Measurements from ENCODE around the gene ZNF438.
A peak's percentile ranks its signal among the peaks of the same experiment; 100 is the strongest.
"Not testable (repeated sequence)": the region's sequence is repeated elsewhere in the genome, so short reads cannot be mapped to it uniquely, and the experiment has no call there.

Gene ZNF438

GRCh38 chr10:31031558-31032257 lies at the start of gene ZNF438:
Gene ZNF438, minus strand, starts transcription at chr10:31031865. Its CDS starts 154,831 bp downstream, at chr10:30877034.
- peak; percentile 98 for DNase-seq

GRCh38 chr10:31076610-31076988 lies 44.9 kb upstream of the ZNF438 start:
- DNase-seq = no peak

DNA sequence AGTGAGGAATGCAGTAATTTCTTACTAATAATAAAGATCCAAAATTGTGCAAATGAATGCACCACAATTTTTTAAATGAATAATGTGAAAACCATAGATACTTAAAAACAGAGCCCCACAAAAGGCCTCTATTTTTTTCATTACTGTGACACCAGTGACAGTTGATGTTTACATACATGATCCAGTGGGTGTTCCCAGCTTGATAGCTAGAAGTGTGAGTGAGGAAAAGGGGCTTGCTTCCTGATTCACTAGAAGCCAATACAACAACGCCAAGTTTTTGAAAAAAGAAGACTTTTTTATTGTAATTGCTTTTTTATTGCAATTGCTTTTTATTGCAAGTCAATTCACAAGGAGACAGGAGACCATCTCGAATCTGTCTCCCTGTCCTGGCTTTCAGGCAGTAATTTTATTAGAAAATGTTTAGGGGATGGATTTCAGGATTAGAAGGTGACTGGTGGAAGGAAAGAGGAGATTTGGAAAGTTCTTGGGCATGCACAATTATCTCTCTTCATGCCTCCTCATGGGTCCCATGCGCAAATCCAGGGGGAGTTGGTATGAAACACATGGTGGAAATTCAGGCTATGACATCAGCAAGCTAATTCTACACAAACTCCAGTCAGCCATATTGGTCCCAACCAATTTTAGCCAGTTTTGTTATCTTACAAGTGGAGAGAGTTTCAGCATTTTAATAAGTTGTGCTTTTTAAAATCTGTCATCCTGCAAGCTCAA lies 44.4 kb upstream of the ZNF438 start:
- DNase-seq = no peak

DNA sequence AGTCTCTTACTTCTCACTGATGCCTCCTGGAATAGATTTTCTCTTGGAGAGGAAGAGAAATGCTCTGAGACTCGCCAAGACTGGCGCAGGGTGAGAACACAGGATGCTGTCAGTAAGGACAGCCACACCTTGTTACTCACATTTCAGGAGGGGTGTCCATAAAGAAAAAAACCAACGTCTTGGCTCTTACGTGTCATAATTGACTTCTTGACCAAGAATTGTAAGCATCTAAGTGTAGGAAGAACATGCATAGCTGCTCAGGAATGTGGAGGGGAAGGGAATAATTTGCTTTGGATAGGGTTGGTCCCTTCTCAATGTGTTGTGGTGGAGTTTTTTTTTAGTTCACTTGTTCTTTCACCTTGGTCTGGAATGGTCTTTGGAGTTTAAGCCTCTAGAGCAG lies 43.8 kb upstream of the ZNF438 start:
- no peak for DNase-seq

DNA sequence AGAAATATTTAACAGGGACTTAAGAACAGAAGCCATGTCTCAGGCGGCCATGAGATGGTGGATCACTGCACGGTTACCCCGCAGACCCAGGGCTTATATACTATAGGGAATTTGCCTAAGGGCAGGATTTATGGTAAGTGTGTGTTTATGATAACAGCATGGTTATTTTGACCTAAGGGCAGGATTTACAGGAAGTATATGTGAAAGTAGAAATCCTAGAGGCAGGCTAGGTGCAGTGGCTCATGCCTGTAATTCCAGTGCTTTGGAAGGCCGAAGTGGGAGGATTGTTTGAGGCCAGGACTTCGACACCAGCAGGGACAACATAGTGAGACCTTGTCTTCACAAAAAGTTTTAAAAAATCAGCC lies 43.0 kb upstream of the ZNF438 start:
- DNase-seq = no peak

DNA sequence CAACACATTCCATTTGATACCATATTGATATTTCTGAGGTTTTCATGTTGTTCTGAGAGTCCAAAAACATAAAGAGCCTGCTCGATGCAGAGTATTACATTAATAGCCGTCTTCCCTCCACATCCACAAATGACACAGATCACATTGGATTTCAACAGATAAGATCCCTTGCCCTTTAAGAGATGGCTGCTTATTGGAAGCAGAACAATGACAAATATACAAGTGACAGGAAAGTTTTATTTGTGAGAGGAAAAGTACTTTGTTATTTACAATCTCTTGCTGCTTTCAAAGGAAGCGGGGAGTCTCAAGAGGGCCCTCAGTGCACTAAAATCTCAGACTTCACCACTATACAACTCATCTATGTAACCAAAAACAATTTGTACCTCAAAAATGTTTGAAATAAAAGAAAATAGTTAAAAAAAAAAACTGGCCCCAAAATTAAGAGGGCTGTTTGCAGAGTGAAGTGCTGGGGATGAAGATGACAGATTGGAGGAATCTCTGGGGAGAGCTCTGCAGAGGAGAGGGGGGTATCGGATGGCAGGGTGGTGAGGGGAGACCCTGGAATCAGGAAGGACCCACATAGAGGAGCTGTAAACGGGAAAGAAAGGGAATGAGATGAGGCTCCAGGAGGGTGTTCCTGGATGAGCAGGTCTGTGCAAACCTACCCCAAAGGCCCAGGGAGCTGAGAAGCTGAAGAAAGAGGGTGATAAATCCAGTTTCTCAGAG lies 42.5 kb upstream of the ZNF438 start:
- DNase-seq = no peak

DNA sequence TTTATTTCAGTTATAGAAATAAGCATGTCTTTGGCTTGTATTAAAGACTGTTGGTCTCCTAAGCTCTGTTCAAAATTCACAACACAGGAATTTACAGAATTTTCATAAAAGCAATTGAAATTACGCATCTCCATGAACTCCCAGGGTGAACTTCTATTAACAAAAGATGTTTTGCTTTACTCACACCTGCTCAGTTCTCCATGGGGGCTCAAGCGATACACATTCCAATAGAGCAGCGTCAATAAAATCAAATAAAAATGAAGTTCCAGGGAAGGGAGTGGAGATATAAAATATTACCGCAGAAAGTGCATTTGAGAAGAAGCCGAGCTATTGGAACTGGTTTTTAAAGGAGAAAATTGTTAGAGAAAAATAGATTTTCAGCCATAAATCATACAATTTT lies 41.5 kb upstream of the ZNF438 start:
- DNase-seq = no peak

DNA sequence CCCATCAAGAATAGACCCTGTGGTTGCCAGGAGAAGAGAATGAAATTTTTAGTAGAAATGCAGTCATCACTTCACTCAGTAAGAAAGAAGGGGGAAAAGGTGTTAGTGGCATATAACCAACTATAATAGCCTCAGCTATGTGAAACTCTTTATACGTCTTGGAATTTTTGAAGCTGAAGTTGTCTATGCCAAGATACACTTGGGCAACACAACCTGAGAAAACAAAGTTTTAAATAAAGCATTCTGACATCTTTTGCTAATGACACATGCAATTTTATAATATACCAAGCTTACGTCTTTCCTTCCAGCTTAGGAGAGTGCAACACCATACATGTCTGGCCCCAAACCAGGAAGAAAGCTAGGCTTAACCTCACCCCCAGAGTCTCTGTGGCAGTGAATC lies 40.8 kb upstream of the ZNF438 start:
- DNase-seq = no peak

- no peak for DNase-seq
Observed at GRCh38 chr10:31071232-31072005, 39.8 kb upstream of the ZNF438 start.

GRCh38 chr10:31070691-31071090 lies 39.0 kb upstream of the ZNF438 start:
- no peak for DNase-seq

DNA sequence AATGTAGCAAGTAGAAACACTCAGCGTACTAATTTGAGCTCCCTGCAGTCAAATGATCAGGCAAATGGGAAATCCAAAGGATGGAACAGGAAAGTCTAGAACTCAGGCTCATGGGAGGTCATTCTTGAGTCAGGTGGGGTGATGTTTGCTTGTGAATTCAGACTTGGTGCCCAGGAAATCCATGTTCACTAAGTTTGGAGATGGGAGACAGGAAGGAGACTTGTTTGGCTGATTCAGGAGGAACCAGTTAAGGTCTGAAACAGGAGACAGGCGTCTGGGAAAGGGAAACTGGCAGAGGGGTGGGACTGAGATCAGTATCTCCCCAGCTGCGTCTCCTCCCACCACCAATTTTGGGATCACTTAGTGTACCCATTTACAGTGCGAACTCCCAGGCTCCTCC lies 38.4 kb upstream of the ZNF438 start:
- DNase-seq = no peak

DNA sequence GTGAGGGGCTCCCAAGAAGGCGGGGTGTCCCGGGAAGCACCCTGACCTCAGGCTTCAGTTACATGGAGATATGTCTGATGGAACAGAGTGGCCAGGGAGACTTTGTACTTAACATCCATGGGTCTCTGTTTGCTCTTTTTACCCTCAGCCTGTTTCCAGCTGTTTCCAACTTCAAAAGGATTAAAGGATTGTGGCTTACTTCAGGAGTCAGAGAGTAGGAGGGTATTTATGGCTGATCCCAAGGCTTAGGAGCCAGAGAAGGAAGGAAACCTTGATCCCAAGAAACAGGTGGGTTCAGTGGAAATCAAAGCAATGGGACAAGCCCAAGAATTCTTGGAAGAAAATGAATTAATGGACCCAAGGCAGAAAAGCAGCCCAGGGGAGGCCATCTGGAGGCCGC lies 37.7 kb upstream of the ZNF438 start:
- DNase-seq = no peak

GRCh38 chr10:31064348-31064747 lies 32.7 kb upstream of the ZNF438 start:
- DNase-seq = peak; percentile 66

DNA sequence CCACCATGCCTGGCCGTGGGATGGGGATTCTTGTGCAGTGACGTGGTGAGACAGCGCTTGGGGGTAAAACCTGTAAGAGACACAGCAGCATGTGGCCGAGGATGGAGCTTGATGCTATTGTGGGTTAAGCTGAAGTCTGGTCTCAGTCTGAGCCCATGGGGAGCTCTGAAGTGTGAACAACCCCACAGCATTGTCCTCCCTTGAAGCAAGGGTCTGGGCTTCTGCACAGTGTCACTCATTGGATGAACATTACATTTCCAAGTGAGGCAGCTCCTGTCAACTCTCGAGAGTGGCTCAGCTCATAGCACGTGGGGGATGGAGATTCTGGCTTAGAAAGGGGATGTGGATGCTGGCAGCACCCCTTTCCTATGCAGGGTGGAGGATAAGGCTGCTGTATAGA lies 32.2 kb upstream of the ZNF438 start:
- no peak for DNase-seq

DNA sequence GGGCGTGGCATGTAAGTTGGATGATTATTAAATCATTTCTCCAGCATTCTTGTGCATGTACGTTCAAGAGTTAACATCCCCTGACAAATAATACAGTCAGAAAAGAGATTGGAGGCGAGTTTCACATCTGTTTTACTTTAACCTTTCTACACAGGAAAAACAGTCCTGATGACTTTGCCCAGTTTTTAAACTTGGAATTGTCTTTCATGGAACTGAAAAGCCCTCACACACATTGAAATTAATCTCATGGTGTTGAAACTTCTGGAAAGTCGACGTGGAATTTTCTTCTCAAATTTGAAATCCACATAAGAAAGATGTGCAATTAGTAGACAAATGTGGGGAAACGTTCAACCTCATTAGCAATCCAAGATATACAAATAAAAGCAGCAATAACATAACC lies 31.2 kb upstream of the ZNF438 start:
- DNase-seq = no peak

DNA sequence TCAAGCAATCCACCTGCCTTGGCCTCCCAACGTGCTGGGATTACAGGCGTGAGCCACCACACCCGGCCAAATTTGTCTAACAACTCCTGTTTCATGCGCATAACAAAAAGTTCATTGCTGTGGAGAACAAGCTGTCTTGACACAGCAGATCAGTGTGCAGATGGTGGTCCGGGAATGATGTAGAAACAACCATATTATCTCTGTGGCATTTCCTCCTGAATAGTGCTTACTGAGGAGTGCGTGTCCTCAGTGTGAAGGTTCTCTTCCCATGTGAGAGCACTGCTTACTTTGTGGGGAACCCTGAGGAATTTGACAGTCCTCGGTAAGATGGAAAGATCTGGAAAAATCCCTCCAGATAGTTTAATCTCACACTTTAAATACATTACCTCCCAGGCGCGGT lies 30.3 kb upstream of the ZNF438 start:
- DNase-seq = no peak

GRCh38 chr10:31058795-31059703 lies 27.4 kb upstream of the ZNF438 start:
- DNase-seq = no peak

DNA sequence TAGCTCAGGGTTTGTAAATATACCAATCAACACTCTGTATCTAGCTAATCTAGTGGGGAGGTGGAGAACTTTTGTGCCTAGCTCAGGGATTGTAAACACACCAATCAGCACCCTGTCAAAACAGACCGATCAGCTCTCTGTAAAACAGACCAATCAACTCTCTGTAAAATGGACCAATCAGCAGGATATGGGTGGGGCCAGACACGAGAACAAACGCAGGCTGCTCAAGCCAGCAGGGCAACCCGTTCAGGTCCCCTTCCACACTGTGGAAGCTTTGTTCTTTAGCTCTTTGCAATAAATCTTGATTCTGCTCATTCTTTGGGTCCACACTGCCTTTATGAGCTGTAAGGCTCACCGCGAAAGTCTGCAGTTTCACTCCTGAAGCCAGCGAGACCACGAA lies 25.0 kb upstream of the ZNF438 start:
- not testable (repeated sequence) for DNase-seq

DNA sequence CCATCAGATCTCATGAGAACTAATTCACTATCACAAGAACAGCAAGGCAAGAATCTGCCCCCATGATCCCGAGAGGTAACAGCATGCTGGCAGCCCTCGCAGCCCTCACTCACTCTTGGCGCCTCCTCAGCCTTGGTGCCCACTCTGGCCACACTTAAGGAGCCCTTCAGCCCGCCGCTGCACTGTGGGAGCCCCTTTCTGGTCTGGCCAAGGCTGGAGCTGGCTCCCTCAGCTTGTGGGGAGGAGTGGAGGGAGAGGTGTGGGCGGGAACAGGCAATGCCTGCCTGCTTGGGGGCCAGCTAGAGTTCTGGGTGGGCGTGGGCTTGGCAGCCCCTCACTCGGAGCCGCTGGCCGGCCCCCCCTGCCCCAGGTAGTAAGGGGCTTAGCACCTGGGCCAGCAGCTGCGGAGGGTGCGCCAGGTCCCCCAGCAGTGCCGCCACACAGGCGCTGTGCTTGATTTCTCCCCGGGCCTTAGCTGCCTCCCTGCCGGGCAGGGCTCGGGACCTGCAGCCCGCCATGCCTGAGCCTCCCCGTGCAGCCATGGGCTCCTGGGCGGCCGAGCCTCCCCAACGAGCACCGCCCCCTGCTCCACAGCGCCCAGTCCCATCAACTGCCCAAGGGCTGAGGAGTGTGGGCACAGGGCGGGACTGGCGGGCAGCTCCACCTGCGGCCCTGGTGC lies 24.0 kb upstream of the ZNF438 start:
- DNase-seq = no peak

DNA sequence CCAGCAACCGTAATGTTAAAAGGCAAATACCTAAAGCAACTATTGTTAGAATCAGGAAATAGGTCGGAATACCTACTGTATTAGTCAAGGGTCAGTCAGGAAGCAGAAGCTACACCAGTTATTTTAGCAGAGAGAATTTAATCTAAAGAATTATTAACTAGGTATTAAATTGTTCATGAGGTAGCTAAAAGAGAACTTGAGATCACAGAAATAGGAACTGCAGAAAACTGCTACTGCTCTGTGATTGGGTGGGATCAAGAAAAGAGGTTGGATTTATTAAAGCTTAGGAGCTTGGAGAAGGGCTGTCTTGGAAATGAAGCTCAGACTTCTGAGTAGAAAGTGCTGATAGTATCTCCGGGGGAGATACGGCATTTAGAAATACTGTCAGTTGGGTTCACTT lies 20.0 kb upstream of the ZNF438 start:
- no peak for DNase-seq

DNA sequence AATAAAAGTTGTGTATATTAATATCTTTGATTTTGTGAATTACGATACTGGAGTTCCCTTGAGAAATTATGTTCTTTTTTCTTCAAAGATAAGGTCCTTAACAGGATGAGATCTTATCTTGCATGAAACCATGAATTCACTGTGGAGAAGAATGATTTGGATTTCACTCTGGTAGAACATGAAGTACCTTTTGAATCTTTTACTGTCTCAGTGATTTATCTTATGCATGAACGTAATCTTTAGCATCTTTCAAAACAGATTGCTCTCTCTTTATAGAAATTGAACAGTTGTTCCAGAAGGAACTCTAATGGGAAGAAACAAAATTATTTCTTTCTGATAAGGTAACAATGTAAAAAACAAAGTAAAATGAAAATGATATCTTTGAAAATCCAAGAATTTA lies 11.0 kb upstream of the ZNF438 start:
- no peak for DNase-seq

- no peak for DNase-seq
Observed at GRCh38 chr10:31041011-31041410, 9.3 kb upstream of the ZNF438 start.
